Lung (tissue), 12 donors: ENCODE results near the gene IQSEC1. TPM values are rescaled to one million over a fixed set of nuclear protein-coding genes. Genes with fewer than 3 reads are reported as not detected.

Source experiments
- ATAC-seq: fragments of 200-7000 bp; cut with Tn5 transposase; one replicate; pipeline ENCODE4 v1.9.1; 2020; ENCODE audit warnings: moderate number of reproducible peaks; ENCODE audit not compliant: insufficient read depth, low FRiP score
- DNase-seq, 3 donors: peaks; one replicate each; pipeline ENCODE4 v3.0.0-alpha.2; 2013 to 2017
- H3K27ac ChIP-seq, 2 donors: one replicate each; pipeline ENCODE4 v1.5.1; 2013; ENCODE audit warnings: mild to moderate bottlenecking in 2 of 2, moderate library complexity in 2 of 2, control low read depth in 1 of 2, inconsistent platforms in 1 of 2, low read depth in 1 of 2, low read length in 1 of 2
- H3K27me3 ChIP-seq, 3 donors: one replicate each; pipeline ENCODE4 v1.5.1; 2013; ENCODE audit warnings: low read length in 2 of 3; ENCODE audit not compliant: control insufficient read depth in 3 of 3, insufficient read depth in 3 of 3
- H3K36me3 ChIP-seq, 4 donors: one replicate each; pipeline ENCODE4 v1.5.1; 2013; ENCODE audit warnings: low read length in 4 of 4, mild to moderate bottlenecking in 1 of 4, moderate library complexity in 1 of 4; ENCODE audit not compliant: control insufficient read depth in 4 of 4, insufficient read depth in 4 of 4
- H3K4me1 ChIP-seq, 5 donors: one replicate each; pipeline ENCODE4 v1.5.1; 2013; ENCODE audit warnings: low read length in 5 of 5, mild to moderate bottlenecking in 2 of 5, moderate library complexity in 1 of 5; ENCODE audit not compliant: control insufficient read depth in 5 of 5, insufficient read depth in 5 of 5
- H3K4me3 ChIP-seq: one replicate; pipeline ENCODE4 v1.5.1; 2013; ENCODE audit warnings: mild to moderate bottlenecking, control low read depth, moderate library complexity
- H3K9ac ChIP-seq, 2 donors: one replicate each; pipeline ENCODE4 v1.5.1; 2013; ENCODE audit warnings: low read length in 2 of 2, control low read depth in 1 of 2; ENCODE audit not compliant: insufficient read depth in 1 of 2
- H3K9me3 ChIP-seq, 4 donors: one replicate each; pipeline ENCODE4 v1.5.1; 2013; ENCODE audit warnings: low read length in 3 of 4, mild to moderate bottlenecking in 1 of 4, moderate library complexity in 1 of 4; ENCODE audit not compliant: control insufficient read depth in 4 of 4, insufficient read depth in 3 of 4
- WGBS, 2 donors: extraction: QIAGEN DNeasy Blood & Tissue Kit; methylation state at CpG; one replicate each; pipeline ENCODE4 v1.1.7; 2013; 5-methylcytosine and 5-hydroxymethylcytosine counted together
- polyA plus RNA-seq, 2 donors: library from polyadenylated mRNA; stranded (reverse); fragments of 200-250 nt; gene quantifications; one replicate each; pipeline ENCODE4 v1.2.1, GENCODE V29; 2013
- total RNA-seq, 2 donors: library from RNA; depleted of rRNA in 1 of 2; stranded (reverse); fragments of >200 nt in 1 of 2; gene quantifications; one replicate each; pipeline ENCODE4 v1.2.1, GENCODE V29; 2014 to 2021
- TF ChIP-seq, protein P1 (sequence below): IDR thresholded peaks from 2 replicates; pipeline ENCODE4 v1.5.1; 2012; ENCODE audit warnings: mild to moderate bottlenecking; ENCODE audit errors: control extremely low read depth, extremely low read depth
- donor health status: control.
- donor health status: control.
- donor health status: Bipolar disorder and iron deficiency.
- donor health status: healthy.
- donor health status: DM: yes; HTN: yes; CAD: no.

The IQSEC1 gene
- total and polyA plus RNA-seq, 4 donors: 13.9 to 69.1 (median 31.1) TPM

DNA sequence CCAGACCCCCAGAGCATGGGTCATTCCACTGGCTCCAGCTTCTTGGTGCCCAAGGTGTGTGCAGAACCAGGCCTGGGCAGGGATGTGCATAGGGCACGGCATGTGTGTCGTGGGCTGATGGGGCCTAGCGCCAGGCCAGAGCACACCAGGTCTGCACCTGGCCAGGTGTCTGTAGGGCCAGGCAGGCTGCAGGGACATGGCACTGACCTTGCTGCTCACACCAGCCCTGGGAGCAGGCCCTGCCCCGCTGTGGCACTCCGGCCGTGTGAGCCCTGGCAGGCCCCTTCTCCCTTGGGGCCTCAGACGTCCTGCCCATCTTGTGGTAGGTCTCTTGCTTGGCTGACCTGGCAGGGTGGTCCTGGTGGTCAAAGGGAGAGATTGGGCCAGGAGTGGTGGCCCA, 147.6 kb downstream of the IQSEC1 start:
- Histone ChIP-seq H3K27ac (no peak overlapping the region), H3K9me3 (no peaks in the 10 kb centered on the region), H3K4me3 (no peak overlapping the region), H3K36me3 (peaks cover 0 to 66% (median 17%) of the 10 kb centered on the region in 4 donors), H3K9ac (no peak overlapping the region), H3K4me1 (peaks cover 0 to 28% (median 0%) of the 10 kb centered on the region in 5 donors), H3K27me3 (no peaks in the 10 kb centered on the region)
- TF ChIP-seq, protein P1, sequence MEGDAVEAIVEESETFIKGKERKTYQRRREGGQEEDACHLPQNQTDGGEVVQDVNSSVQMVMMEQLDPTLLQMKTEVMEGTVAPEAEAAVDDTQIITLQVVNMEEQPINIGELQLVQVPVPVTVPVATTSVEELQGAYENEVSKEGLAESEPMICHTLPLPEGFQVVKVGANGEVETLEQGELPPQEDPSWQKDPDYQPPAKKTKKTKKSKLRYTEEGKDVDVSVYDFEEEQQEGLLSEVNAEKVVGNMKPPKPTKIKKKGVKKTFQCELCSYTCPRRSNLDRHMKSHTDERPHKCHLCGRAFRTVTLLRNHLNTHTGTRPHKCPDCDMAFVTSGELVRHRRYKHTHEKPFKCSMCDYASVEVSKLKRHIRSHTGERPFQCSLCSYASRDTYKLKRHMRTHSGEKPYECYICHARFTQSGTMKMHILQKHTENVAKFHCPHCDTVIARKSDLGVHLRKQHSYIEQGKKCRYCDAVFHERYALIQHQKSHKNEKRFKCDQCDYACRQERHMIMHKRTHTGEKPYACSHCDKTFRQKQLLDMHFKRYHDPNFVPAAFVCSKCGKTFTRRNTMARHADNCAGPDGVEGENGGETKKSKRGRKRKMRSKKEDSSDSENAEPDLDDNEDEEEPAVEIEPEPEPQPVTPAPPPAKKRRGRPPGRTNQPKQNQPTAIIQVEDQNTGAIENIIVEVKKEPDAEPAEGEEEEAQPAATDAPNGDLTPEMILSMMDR: no peak
- DNase-seq: no peak
- 94 to 95% methylated on average over 7 of the region's 7 CpGs for WGBS, 2 donors
- no peak for ATAC-seq

DNA sequence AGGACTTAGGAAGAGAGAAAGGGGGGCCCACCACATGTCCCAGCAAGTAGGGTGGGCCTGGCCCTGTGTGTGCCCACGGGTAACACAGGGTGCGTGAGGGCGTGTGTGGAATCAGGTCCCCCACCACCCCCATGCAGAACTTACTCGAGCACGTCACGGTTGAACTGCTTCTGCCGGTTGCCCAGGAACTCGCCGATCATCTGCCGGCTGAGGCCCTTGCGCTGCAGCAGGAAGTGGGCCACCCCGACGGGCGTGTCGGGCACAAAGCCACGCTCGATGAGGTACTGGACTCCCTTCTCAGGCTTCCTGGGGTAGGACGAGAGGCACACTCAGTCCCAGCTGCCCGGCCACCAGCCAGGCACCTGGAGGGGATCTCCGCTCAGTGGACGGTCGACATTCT, 148.8 kb downstream of the IQSEC1 start:
- Histone ChIP-seq H3K27me3 (no peaks in the 10 kb centered on the region), H3K4me1 (peaks cover 0 to 28% (median 0%) of the 10 kb centered on the region in 5 donors), H3K36me3 (peaks cover 4 to 73% (median 19%) of the 10 kb centered on the region in 4 donors), H3K9ac (no peak overlapping the region), H3K9me3 (no peaks in the 10 kb centered on the region), H3K4me3 (no peak overlapping the region), H3K27ac (peak overlapping the region in 1 of 2 donors; percentile 46)
- 46 to 65% methylated on average over 22 of the region's 22 CpGs for WGBS, 2 donors
- ATAC-seq (no peak), DNase-seq (no peak)
- TF ChIP-seq, protein P1: no peak

DNA sequence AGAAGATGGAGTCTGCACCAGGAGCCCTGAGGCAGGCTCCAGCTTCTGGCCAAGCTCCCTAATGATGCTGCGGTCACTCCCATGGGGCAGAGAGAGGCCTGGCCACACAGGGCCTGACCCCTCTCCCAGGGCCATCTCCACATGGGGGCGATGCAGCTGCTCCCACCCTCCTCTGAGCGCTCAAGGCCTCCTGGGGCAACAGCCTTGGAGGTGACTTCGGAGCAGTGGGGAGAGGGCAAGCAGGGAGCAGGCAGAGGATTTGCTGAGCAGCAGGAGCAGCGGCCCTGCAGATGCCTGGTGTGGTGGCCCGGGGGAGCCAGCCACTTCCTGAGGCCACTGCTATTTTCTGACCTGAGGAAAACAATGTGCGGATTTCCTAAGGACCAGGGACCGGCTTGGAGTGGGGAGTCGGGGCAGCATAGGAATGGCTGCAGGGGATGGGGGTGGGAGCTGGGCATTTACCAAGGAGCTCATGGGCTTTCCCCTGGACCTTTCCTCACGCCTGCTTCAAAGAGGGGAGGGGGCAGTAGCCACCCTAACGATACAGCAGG, 150.3 kb downstream of the IQSEC1 start:
- Histone ChIP-seq H3K9ac (no peak overlapping the region), H3K4me1 (peaks cover 0 to 28% (median 0%) of the 10 kb centered on the region in 5 donors), H3K36me3 (peaks cover 4 to 72% (median 21%) of the 10 kb centered on the region in 4 donors), H3K4me3 (no peak overlapping the region), H3K27me3 (no peaks in the 10 kb centered on the region), H3K27ac (peak overlapping the region in 1 of 2 donors; percentile 18), H3K9me3 (no peaks in the 10 kb centered on the region)
- ATAC-seq (no peak), DNase-seq (no peak)
- 73 to 75% methylated on average over 11 of the region's 11 CpGs for WGBS, 2 donors
- TF ChIP-seq, protein P1: no peak

DNA sequence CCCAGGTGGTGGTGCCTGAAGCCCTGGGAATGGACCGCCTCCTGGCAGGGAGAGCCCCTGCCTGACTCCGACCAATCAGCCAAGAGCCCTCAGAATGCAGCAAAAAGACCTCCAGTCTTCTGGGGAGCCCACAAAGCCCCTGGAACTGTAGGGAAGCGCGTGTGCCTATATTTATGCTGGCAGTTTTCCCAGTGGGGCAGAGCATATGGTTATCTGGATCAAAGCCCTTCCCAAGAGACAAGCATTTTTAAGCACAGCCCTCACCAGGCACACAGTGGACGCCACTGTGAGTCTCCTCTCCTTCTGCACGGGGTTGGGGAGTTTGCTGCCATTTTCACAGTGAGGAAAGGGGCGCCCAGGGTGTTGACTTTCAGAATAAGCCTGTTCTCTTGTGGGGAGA, 150.9 kb downstream of the IQSEC1 start:
- DNase-seq (peak; percentile 24 to 61 (median 38)), ATAC-seq (no peak)
- no peak overlapping the region for H3K4me3 ChIP-seq
- peaks cover 4 to 68% (median 21%) of the 10 kb centered on the region in 4 donors for H3K36me3 ChIP-seq
- no peaks in the 10 kb centered on the region for H3K27me3 ChIP-seq
- TF ChIP-seq, protein P1: no peak
- no peak overlapping the region for H3K27ac ChIP-seq
- no peaks in the 10 kb centered on the region for H3K9me3 ChIP-seq
- no peak overlapping the region for H3K9ac ChIP-seq
- peaks cover 0 to 28% (median 0%) of the 10 kb centered on the region in 5 donors for H3K4me1 ChIP-seq
- WGBS, 2 donors: 79 to 87% methylated on average over 7 of the region's 7 CpGs
